IPS-18c (cell line): ENCODE measurements around the gene DDX1.
"Not testable (repeated sequence)": the region's sequence is repeated elsewhere in the genome, so short reads cannot be mapped to it uniquely, and the experiment has no call there.

Experiments
- H3K4me3 ChIP-seq: 2 replicates; pipeline ENCODE4 v1.7.0; 2013; ENCODE audit warnings: low read depth, mild to moderate bottlenecking, low read length, moderate library complexity; ENCODE audit not compliant: insufficient read depth
- H3K9me3 ChIP-seq: one replicate; pipeline ENCODE4 v1.6.1; 2013; ENCODE audit warnings: mild to moderate bottlenecking, low read length, moderate library complexity; ENCODE audit not compliant: control insufficient read depth, insufficient read depth

DDX1 gene

DNA sequence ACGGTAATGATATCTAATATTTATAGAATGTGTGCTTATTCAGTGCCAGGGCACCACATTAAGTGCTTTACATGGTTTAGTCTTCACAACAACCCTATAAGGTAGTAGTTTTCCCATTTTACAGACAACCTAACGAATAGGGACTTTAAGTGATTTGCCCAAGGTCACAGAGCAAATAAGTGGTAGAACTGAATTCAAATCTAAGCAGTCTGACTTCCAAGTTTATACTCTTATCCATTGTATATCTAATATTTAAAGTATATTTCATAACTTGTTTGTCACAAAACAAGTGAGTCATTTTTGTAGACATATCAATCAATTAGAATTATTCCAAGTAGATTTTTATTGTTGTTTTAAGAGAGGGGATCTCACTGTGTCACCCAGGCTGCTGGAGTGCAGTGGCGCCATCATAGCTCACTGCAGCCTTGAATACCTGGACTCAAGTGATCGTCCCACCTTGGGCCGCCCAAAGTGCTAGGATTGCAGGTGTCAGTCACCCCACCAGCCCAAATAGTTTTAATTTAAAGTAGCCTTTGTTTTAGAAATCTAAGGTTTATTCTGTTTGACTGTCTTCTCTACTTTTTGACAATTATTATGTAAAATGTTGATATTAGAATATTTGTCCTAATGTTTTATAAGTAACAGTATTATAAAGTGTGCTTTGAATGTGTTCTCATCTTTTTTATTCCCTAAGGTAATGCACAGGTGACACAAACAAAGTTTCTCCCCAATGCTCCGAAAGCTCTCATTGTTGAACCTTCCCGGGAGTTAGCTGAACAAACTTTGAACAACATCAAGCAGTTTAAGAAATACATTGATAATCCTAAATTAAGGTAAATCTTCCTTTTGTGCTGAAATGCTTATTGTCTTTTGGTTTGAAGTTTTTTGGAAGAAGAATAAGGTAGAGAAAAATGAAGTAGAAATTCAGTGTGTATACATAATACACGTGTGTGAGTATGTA, 15.1 kb downstream of the DDX1 start:
- Histone ChIP-seq H3K4me3 (no peak overlapping the region), H3K9me3 (no peaks in the 10 kb centered on the region)

DNA sequence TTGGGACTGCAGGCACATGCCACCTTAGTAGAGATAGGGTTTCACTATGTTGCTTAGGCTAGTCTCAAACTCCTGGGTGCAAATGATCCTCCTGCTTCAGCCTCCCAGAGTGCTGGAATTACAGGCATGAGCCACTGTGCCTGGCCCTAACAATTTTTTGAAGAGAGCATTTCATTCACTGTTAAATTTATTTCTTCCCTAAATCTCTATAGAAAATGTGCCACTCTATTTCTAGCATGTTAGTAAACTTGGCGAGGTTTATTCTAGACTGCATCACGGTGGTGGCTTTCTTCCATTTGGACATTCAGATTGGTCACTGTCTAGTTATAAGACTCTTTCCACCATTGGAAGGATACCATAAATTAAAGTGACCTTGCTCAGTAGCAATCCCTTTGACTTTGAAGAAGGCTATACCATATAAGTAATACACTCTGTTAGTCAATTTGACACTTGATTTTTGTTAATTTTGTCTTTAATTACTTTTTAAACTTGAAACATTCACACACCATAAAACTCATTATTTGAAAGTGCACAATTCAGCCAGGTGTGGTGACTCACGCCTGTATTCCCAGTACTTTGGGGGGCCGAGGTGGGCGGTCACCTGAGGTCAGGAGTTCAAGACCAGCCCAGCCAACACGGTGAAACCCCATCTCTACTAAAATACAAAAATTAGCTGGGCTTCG, 16.2 kb downstream of the DDX1 start:
- no peak overlapping the region for H3K4me3 ChIP-seq
- H3K9me3 ChIP-seq = no peaks in the 10 kb centered on the region

DNA sequence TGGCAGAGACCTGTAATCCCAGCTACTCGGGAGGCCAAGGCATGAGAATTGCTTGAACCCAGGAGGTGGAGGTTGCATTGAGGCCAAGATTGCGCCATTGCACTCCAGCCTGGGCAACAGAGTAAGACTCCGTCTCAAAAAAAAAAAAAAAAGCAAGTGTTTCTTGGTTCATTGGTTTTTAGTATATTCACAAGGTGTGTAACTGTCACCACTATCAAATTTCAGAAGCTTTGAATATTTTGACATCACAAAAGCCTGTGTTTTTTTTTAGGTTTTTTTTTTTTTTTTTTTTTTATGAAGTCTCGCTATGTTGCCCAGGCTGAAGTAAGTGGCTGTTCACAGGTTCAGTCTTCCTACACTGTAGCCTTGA, 16.7 kb downstream of the DDX1 start:
- no peaks in the 10 kb centered on the region for H3K9me3 ChIP-seq
- H3K4me3 ChIP-seq = no peak overlapping the region

DNA sequence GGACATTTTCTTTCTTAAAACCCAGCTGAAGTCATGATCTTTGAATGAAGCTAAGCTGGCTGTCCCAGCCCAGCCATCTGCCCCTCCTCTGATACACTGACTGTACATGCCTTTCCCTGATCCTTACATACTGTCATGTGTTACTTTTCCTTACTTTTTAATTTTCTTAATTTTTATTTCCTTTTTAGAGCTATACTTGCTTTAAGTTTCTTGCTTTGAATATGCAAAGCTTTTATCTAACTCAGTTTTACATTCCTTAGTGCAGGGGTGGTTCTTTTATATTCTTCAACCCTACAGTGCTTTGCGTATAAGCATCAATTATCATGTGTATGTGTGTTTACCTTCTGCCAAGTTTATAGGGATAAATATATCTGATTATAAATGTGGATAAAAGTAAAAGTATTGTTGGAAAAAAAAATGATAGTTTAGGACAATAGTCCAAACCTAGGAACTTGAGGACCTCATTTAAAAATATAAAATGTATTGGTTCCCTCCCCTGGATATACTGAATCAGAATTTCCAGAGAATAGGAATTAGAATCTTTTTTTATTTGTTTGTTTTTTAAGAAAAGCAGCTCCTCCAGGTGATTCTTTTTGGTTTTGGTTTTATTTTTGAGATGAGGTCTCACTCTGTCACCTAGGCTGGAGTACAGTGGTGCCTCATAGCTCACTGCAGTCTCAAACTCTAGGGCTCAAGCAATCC, 17.8 kb downstream of the DDX1 start:
- no peak overlapping the region for H3K4me3 ChIP-seq

DNA sequence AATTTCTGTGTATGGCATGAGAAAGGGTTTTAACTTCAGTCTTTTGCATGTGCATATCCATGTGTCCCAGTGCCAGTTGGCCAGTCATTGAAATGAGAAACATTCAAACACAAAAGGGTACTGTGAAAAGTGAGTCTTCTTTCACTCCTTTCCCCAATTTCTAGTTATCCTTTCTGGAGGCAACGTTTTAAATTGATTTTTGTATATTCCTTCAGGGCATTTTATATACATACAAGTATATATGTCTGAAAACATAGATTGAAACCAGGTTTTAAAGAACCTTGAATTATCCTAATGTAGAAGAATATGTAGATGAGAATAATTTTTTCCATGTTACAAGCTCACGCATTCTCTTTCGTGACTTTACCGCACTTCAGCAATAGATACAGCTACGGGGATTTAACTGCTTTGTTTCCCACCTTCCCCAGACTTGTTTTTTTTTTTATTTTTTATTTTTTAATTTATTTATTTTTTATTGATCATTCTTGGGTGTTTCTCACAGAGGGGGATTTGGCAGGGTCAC, 18.8 kb downstream of the DDX1 start:
- no peaks in the 10 kb centered on the region for H3K9me3 ChIP-seq
- no peak overlapping the region for H3K4me3 ChIP-seq

More for the DNA sequence above, 17.8 kb downstream of the DDX1 start:
- no peaks in the 10 kb centered on the region for H3K9me3 ChIP-seq

DNA sequence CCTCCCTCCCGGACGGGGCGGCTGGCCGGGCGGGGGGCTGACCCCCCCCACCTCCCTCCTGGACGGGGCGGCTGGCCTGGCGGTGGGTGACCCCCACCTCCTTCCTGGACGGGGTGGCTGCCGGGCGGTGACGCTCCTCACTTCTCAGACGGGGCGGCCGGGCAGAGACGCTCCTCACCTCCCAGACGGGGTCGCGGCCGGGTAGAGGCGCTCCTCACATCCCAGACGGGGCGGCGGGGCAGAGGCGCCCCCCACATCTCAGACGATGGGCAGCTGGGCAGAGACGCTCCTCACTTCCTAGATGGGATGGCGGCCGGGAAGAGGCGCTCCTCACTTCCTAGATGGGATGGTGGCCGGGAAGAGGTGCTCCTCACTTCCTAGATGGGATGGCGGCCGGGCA, 20.4 kb downstream of the DDX1 start:
- not testable (repeated sequence) for H3K4me3 ChIP-seq, H3K9me3 ChIP-seq

DNA sequence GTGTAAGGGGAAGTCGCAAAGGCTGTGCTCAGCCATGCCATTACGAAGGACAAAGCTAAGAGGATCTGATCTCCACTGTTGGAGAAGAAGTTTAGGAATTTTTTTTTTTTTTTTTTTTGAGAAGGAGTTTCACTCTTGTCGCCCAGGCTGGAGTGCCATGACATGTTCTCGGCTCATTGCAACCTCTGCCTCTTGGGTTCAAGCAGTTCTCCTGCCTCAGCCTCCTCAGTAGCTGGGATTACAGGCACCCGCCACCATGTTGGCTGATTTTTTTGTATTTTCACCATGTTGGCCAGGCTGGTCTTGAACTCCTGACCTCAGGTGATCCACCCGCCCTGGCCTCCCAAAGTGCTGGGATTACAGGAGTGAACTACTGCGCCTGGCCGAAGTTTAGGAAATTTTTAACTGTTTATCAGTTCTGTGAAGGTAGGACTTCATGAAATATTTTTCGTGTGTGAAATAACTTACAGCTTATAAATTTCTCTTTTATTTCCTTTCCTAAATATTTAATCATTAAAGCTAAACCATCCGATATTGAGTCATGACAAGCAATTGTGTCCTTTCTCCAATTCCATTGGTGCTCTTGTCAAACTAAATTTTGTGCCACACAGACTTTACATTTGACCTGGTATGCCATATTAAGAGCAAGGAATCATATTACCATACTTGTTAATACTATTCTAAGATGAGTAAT, 22.2 kb downstream of the DDX1 start:
- Histone ChIP-seq H3K9me3 (no peaks in the 10 kb centered on the region), H3K4me3 (no peak overlapping the region)

DNA sequence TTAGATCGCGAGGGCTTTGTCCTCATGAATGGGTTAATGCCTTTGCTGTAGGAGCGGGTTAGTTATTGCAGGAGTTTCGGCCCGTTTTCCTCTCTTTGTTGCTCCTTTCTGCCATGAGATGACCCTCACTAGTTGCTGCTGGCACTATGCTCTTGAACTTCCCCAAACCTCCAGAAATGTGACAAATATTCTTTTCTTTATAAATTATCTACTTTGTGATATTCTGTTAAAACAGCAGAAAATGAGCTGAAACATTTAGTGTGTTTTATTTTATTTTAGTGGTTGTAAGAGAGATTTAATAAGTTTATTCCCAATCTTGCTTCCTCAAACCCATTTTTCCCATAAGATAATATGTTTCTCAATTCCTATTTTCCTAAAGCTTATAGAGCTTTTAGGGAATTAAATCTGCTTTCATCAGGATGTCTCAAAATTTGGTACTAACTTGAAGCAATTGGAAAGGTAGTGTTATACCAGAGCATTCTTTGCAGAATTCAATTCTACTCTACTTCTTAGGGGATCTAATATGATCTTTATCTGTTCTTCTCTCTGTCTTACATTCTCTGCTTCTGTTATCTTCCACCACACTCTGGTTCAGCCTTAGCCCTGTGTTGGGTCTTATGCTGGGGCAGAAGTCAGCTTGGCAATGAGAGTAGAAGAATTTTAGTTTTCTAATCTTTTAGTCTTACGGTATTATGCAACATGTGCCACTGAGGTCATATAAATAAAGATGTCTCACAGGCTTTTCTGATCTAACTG, 23.1 kb downstream of the DDX1 start:
- Histone ChIP-seq H3K4me3 (no peak overlapping the region), H3K9me3 (no peaks in the 10 kb centered on the region)

DNA sequence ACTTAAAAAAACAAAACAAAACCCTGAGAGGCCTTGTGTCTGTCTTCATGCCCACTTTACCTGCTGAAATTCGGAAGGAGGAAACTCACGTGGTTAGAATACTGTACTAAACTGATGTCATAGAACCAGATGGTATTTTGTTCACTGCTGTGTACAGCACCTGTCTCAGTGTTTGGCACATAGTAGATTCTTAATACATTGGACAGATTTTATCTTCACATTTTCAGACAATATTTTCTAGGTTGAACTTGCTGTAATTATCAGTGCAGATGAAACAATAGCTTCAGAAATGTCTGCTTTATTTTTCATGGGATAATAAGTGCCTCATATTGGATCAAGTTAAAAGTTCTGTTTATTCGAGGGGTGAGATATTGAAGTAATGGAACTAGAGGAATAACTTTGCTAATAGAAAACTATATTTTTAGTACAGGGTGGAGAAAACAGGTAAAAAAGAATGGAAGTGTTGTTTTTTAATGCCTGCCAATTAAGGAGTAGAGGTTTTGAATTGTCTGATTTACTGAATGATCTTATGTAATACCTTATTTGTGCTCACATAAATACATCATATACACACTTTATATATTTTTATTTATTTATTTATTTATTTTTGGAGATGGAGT, 23.7 kb downstream of the DDX1 start:
- H3K4me3 ChIP-seq = no peak overlapping the region
- H3K9me3 ChIP-seq = no peaks in the 10 kb centered on the region

DNA sequence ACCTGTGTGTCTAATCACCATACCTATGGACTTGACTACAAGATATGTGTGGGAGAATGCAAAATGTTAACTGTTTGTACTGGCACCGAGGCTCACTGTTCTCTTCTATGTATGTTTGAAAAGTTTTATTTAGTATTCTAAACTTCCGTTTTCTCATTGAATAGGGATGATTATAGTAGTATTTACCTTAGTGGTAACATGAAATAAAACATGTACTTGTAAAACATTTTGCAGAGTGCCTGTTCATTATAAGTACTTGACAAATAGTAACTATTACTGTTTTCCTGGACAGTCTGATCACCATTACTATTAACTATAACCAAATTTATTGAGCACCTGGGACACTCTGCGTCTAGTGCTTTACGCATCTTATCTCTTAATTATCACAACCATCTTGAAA, 24.8 kb downstream of the DDX1 start:
- Histone ChIP-seq H3K9me3 (no peaks in the 10 kb centered on the region), H3K4me3 (no peak overlapping the region)

DNA sequence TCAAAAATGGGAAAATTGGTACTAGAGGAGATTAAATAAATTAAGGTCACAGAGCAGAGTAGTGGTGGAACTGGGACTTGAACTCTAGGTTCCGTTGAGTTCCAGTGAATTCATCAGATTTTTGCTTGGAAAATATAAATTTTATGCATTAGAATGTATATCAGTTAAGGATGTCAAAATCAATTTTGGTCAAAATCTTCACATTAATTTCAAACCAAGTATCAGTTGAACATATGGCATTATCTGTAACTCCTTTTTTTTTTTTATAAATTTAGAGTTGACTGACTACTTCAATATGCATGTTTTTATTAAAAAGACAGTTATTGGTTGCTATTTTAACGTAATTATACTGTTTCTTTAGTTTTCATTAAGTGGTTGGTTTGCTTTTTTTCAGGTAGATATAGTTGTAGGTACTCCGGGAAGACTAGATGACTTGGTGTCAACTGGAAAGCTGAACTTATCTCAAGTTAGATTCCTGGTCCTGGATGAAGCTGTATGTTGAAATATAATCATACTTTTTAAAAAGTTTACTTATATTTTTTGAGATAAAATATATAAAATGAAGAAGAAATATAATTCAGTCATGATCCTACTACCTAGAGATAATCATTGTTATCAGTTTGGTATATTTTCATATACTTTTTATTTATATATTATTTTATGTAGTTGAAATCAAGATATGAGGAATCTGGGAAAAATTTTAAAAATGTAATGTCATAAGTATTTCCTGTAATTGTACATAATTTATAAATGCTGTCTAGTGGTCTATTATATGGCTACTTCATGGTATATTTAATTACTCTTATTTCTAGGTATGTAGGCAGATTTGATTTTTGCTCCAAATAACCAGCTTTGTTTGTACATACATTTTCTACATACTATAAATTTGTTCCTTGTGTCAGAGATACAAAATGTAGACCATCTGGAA, 25.4 kb downstream of the DDX1 start:
- no peak overlapping the region for H3K4me3 ChIP-seq
- H3K9me3 ChIP-seq = no peaks in the 10 kb centered on the region

DNA sequence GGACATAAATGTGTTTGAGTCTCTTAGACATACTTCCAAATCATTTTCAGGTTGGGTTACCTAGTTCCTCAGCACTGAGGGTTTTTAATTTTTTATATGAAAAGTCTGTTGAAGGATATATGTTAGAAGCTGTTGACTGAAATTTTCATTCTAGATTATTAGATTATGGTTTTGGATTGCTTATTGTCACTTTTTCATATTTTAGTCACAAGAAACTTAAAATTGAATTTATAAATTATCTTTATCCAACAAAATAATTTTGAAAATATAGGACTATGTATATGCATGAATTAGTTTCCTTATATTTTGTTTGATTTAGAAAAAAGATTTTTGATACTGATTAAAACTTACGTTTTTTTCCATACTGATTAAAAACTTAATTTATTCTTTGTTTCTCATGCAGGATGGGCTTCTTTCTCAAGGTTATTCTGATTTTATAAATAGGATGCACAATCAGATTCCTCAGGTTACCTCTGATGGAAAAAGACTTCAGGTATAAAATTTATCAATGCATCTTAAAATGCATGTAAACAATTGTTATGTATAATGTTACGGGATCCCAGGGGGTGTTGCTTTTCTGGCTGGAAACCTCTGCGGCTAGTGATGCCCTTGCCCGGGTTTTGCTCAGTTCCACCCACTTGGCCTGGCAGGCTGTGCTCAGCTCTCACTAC, 26.2 kb downstream of the DDX1 start:
- Histone ChIP-seq H3K9me3 (no peaks in the 10 kb centered on the region), H3K4me3 (no peak overlapping the region)

DNA sequence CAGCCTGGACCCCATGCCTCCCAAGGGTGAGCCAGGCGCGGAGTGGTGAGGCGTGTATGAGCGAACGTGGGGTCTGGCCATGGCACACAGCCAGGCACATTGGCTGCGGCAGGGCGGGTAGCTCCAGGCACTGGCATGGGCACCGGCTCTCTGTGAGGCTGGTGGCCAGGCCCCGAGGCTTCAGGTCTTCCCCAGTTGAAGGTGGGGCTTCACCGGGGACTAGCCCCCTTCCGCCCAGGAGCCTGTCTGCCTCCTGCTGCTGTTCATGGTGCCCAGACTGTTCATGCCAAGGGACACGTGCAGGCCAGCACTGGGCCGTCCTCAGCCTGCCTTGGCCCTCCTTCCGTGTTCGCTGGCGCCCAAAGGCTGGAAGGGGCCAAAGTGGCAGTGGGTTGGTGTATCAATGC, 26.8 kb downstream of the DDX1 start:
- no peaks in the 10 kb centered on the region for H3K9me3 ChIP-seq
- H3K4me3 ChIP-seq = no peak overlapping the region

DNA sequence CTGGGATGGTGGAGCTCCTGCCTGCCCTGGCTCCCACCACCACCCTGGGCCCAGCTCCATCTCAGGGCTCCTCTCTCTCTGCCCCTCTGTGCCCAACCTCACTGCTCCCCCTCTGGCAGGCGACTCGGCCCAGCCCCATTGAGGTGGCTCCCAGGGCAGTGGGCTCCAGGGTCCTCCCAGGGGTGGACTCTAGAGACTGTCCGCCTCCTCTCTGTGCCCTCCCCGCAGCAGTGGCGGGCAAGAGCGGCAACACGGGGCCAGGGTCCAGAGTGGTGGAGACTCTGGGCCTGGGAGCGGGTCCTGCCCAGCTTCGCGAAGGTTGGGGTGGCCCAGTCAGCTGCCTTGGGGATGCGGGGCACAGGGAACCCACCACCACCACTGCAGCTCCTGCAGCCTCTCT, 27.4 kb downstream of the DDX1 start:
- Histone ChIP-seq H3K9me3 (no peaks in the 10 kb centered on the region), H3K4me3 (no peak overlapping the region)

DNA sequence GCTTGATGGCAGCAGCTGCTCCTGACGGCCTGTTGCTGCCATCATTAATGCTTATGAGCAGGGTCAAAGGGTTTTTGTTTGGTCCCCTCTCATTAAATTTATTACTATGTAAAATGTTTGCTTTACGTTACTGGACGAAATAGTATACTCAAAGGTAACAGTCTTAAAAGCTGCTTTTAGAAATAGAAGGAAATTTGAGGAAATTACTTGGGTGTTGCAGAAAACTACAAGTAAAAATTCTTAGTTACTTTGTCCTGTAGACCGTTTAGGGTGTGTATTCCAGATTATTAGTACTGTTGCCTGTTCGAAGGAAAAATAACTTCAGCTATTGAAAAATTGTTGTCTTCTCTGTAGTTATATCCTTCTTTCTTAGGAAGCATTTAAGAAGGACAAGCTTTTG, 27.8 kb downstream of the DDX1 start:
- Histone ChIP-seq H3K4me3 (no peak overlapping the region), H3K9me3 (no peaks in the 10 kb centered on the region)
